Measurements from ENCODE around the gene CHST11.
A peak's percentile ranks its signal among the peaks of the same experiment; 100 is the strongest.
"Not testable (repeated sequence)": the region's sequence is repeated elsewhere in the genome, so short reads cannot be mapped to it uniquely, and the experiment has no call there.

Gene CHST11

DNA sequence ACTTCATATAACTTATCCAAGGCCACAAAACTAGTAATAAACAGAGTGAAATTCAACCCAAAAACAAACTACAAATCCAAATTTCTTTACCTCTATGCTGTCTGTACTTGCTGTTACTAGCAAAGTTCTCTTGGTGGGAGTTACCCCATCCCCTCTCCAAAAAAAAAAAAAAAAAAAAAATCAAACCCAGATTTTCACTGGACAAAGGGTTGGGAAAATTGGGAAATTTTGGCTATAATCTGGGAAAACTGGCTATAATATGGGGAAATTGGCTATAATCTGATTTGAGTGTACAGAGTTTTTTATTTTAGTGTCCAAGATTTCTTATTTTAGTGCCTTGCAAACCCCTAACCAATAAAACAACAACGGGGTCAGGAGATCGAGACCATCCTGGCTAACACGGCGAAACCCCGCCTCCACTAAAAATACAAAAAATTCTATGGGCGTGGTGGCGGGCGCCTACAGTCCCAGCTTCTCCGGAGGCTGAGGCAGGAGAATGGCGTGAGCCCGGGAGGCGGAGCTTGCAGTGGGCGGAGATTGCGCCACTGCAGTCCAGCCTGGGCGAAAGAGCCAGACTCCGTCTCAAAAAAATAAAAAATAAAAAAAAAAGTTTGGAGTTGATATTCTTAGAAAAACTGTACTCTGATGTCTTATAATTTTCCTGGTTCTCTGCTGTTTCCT lies 148.4 kb downstream of the CHST11 start:
- Mint-ChIP-seq H3K4me1 (peaks cover 60% of the 10 kb centered on the region), H3K27me3 (no peaks in the 10 kb centered on the region), H3K27ac (no peak overlapping the region), H3K4me3 (no peak overlapping the region), H3K36me3 (peaks cover 12% of the 10 kb centered on the region), H3K9me3 (no peaks in the 10 kb centered on the region)

DNA sequence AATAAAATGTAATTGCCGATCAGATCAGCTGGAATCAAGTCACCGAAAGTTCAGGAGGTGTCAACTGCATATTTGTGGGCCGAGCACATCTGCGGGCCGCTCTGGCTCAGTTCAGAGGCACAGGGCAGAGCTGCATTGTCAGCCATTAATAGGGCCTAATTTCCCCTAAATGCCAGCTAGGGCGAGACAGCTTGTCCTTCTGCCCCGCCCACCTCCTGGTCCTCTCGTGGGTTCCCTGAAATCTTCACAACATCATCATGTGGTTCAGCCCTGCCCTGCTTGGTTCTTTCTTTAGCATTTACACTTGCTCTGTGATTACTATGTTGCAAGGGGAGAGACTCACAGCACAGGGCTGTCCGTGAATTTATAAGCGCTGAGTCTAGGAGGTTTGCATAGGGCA lies 148.9 kb downstream of the CHST11 start:
- no peak overlapping the region for H3K4me3 Mint-ChIP-seq
- H3K4me1 Mint-ChIP-seq = peaks cover 57% of the 10 kb centered on the region
- peaks cover 10% of the 10 kb centered on the region for H3K36me3 Mint-ChIP-seq
- H3K27me3 Mint-ChIP-seq = no peaks in the 10 kb centered on the region
- no peaks in the 10 kb centered on the region for H3K9me3 Mint-ChIP-seq
- no peak overlapping the region for H3K27ac Mint-ChIP-seq

DNA sequence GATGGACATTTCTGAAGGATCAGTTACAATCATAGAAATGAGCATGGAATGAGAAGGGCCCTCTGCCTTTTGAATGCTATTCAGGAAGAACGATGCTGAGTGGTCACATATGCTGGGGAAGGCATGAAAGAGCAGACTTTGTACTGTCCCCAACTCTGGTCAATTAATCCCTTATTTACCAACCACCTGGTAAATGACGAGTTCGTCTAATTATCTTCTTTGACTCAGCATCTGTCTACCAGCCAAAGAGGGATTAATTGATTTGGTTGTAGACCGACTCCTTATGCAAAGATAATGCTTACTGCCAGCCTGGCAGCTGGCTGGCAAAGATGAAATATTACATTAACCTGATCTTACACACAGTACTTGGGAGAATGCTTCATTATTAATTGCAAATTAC lies 152.2 kb downstream of the CHST11 start:
- no peak overlapping the region for H3K4me3 Mint-ChIP-seq
- H3K27ac Mint-ChIP-seq = peak overlapping the region; percentile 7
- no peaks in the 10 kb centered on the region for H3K9me3 Mint-ChIP-seq
- H3K4me1 Mint-ChIP-seq = peaks cover 43% of the 10 kb centered on the region
- H3K36me3 Mint-ChIP-seq = peaks cover 8% of the 10 kb centered on the region
- no peaks in the 10 kb centered on the region for H3K27me3 Mint-ChIP-seq

DNA sequence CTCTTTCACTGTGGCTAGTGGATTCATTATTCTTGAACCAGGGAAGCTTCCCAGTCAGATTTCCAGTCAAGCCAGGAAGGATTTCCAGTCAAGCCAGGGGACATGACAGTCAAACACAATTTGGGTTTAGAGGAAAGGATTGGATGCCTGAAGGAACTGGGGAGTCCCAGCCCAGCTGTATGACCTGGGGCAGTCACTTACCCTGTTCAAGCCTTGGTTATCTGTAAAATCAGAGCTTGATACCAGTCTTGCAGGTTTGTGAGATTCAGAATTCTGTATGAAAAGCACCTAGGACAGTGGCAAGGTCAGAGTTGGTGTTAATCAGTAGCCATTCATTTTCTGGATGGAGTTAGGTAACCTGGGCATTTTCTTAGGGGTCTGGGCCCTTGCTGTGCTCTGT lies 152.7 kb downstream of the CHST11 start:
- peak overlapping the region; percentile 7 for H3K27ac Mint-ChIP-seq
- no peak overlapping the region for H3K4me3 Mint-ChIP-seq
- peaks cover 38% of the 10 kb centered on the region for H3K4me1 Mint-ChIP-seq
- H3K9me3 Mint-ChIP-seq = no peaks in the 10 kb centered on the region
- H3K27me3 Mint-ChIP-seq = no peaks in the 10 kb centered on the region
- peaks cover 8% of the 10 kb centered on the region for H3K36me3 Mint-ChIP-seq

DNA sequence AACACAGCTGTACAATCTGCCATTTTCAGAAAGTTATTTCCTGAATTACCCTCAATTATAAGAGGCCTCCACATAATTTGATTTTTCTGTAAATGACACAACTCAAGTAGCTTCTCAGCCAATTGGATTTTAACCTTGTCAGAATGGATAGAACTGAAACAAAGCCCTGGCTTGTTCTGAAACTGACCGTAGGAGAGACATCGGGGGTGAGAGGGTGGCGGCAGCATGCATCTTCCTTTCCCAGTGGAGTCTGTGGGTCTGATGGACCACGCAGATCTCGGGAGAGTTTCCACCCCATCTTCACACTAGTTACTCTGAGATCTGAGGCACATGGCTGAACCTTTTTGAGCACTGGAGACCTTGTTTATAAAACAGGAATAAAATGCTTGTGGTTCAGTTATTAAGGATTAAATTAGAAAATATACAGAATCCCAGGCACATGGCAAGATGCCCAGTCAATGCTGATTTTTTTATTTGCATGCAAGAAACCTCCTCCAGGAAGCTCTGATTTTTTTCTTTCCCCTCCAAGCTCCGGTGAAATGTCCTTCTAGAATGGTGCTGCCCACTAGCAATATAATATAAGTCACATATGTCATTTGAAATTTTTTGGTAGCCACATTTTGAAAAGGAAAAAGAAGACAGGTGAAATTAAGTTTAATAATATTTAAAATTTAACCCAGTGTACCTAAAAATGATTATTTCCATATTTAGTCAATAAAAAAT lies 153.9 kb downstream of the CHST11 start:
- Mint-ChIP-seq H3K9me3 (no peaks in the 10 kb centered on the region), H3K4me3 (no peak overlapping the region), H3K36me3 (peaks cover 8% of the 10 kb centered on the region), H3K4me1 (peaks cover 31% of the 10 kb centered on the region), H3K27me3 (no peaks in the 10 kb centered on the region), H3K27ac (no peak overlapping the region)

DNA sequence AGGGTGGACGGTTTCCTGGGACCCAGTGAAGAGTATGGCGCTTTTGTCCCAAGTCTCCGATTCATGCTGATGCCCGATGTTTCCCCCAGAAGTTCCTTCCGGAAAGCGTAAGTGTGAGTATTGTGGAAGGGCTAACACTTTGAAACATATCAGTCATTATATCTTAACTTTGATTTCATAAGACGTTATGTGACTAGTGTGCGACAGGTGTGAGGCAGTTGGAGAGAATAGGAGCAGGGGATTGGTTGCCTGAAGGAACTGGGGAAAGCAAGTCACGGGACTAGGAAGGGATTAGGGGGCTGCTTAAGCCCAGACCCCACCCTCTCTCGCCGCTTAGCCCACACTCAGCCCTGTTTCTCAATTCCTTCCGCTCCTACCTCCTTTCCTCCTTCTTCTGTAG lies 154.9 kb downstream of the CHST11 start:
- no peaks in the 10 kb centered on the region for H3K27me3 Mint-ChIP-seq
- H3K36me3 Mint-ChIP-seq = peaks cover 8% of the 10 kb centered on the region

DNA sequence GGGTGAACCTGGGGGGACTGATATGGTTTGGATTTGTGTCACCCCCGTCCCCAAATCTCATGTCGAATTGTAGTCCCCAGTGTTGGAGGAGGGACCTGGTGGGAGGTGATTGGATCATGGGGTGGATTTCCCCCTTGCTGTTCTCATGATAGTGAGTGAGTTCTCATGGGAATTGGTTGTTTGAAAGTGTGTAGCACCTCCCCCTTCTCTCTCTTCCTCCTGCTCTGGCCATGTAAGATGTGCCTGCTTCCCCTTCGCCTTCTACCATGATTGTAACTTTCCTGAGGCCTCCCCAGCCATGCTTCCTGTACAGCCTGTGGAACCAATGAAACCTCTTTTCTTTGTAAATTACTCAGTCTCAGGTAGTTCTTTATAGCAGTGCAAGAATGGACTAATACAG lies 156.6 kb downstream of the CHST11 start:
- not testable (repeated sequence) for H3K27ac Mint-ChIP-seq, H3K27me3 Mint-ChIP-seq, H3K9me3 Mint-ChIP-seq, H3K36me3 Mint-ChIP-seq, H3K4me3 Mint-ChIP-seq
- peaks cover 22% of the 10 kb centered on the region for H3K4me1 Mint-ChIP-seq

More for the DNA sequence above, 154.9 kb downstream of the CHST11 start:
- H3K4me1 Mint-ChIP-seq = peaks cover 30% of the 10 kb centered on the region
- no peak overlapping the region for H3K27ac Mint-ChIP-seq
- no peaks in the 10 kb centered on the region for H3K9me3 Mint-ChIP-seq
- H3K4me3 Mint-ChIP-seq = no peak overlapping the region

DNA sequence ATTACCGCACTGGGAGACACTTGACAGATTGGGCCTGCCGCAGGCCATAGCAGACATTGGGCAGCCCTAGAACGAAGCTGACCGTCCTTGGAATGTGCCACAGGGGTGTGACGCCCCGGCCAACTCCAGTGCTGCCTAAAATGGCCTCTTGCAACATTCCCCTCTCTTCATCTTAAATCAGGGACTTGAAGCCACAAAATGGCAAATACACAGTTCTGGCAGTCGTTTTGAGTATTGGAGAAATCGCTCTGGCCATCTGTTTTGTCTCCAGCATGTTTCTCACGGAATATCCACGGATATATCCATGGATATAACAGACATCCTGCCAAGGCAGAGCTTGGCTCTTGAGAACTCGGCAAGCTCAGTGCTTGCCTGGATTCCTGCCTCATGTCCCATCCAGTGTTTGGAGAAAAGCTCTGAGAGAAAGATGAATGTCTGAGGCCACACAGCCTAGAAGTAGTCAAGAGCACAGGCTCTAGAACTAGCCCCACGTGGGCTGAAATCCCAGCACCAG lies 158.4 kb downstream of the CHST11 start:
- Mint-ChIP-seq H3K36me3 (peaks cover 9% of the 10 kb centered on the region), H3K27ac (no peak overlapping the region), H3K4me3 (no peak overlapping the region), H3K4me1 (peaks cover 22% of the 10 kb centered on the region), H3K27me3 (no peaks in the 10 kb centered on the region), H3K9me3 (no peaks in the 10 kb centered on the region)

DNA sequence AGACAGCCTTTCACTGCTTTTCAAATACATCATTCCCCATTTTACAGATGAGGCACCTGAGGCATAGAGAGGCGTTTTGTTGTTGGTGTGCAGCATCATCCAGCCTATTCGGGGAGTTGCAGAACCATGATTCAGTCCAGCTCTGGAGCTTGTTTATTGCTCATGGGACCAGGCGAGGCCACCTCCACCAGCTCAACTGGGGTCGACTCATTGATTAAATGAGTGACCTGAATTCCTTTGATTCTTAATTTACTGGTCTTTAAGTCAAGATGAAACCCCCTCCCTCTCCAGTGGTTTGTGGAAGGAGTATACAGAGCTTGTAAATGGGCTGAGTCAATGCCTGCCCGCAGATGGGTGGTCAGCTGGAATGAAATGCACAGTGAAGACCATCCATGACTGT lies 161.9 kb downstream of the CHST11 start:
- Mint-ChIP-seq H3K36me3 (peaks cover 3% of the 10 kb centered on the region), H3K27me3 (no peaks in the 10 kb centered on the region), H3K4me1 (peaks cover 9% of the 10 kb centered on the region), H3K9me3 (no peaks in the 10 kb centered on the region), H3K27ac (no peak overlapping the region), H3K4me3 (no peak overlapping the region)

DNA sequence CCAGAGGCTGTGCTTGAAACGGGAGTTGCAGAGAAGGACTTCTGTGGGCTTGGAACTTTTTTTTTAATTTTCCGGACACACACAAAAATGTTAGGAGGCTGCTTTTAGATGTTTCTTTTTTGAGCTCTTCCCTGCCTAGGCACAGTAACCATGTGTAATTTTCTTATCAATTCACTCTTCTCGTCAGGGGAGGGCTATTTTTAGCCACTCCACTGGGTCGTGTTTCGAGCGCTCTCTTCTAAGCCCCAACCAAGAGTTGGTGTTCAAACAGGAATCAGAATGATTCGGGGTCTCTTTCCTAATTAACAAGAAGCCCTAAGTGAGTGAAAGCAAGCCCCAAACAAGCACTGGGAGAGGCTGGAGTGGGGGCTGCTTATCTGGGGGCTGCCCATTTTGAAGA lies 162.6 kb downstream of the CHST11 start:
- Mint-ChIP-seq H3K27me3 (no peaks in the 10 kb centered on the region), H3K36me3 (peaks cover 3% of the 10 kb centered on the region), H3K9me3 (no peaks in the 10 kb centered on the region), H3K4me1 (peaks cover 13% of the 10 kb centered on the region), H3K27ac (peak overlapping the region; percentile 17), H3K4me3 (no peak overlapping the region)

DNA sequence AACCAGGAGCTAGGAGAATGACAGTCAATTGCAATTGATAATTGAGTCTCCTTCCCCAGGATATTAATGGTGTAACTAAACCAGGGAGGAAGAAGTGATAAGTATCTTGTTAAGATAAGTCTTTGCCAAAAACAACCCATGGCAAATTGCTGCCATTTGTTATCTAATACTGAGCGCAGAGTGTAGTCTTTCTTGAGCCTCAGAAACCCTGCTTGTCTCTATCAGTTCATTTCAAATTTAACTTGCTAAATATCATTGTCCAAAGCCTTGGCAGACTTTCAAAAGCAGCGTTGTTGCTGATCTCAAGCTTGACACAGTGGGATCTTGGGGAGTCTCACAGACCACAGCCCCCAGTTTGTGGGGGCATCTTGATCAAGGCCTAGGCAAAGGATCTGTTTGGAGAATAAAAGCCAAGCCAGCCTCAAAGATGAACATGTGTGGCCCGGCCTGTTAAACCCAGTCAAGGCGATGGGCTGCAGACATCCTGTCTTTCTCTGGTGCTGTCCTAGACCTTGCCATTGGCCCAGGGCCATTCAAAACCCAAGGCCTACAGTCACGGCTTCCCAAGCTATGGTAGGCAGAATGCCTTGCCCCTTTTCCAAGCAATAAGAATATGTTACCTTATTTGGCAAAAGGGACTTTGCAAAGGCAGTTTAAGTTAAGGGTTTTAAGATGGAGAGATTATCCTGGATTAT lies 164.2 kb downstream of the CHST11 start:
- H3K4me1 Mint-ChIP-seq = peaks cover 15% of the 10 kb centered on the region
- H3K27ac Mint-ChIP-seq = no peak overlapping the region
- H3K36me3 Mint-ChIP-seq = peaks cover 3% of the 10 kb centered on the region
- no peaks in the 10 kb centered on the region for H3K27me3 Mint-ChIP-seq
- no peaks in the 10 kb centered on the region for H3K9me3 Mint-ChIP-seq
- H3K4me3 Mint-ChIP-seq = no peak overlapping the region

DNA sequence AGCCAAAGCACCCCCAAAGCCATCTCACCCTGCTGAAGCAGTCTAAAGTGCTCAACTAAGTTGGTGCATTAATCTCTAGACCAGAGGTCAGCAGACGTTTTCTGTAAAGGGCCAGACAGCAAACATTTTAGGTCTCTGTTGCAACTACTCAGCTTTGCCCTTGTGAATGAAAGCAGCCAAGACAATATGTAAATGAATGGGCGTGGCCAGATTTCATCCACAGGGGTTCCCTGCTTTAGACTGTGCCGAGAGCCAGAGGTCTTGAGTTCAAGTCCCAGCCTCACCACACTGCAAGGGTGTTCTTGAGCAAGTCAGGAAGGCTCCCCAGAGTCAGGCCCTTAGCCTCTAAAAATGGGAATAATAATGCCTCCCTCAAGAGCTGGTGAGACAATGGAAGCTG lies 166.2 kb downstream of the CHST11 start:
- no peak overlapping the region for H3K4me3 Mint-ChIP-seq
- H3K36me3 Mint-ChIP-seq = peaks cover 3% of the 10 kb centered on the region
- no peak overlapping the region for H3K27ac Mint-ChIP-seq
- H3K27me3 Mint-ChIP-seq = no peaks in the 10 kb centered on the region
- no peaks in the 10 kb centered on the region for H3K9me3 Mint-ChIP-seq
- peaks cover 15% of the 10 kb centered on the region for H3K4me1 Mint-ChIP-seq

DNA sequence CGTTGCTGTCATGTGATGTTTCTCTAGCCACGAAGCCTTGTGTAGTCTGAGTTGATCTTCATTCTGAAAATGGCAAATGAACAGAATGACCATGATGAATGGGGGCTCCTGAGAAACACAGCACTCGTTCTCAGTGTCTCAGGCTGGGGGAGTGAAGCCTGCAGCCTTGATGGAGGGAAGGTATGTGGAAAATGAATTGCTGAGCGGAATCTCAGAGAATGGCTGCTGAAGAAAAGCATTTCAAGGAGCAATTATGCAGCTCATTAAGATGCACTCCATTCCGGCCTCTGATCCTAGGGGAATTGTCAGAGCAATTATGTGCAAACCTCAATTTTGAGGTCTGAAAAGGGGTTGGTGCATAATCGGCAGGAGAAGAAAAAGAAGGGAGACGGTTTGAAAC lies 167.1 kb downstream of the CHST11 start:
- Mint-ChIP-seq H3K9me3 (no peaks in the 10 kb centered on the region), H3K27ac (peak overlapping the region; percentile 10), H3K27me3 (no peaks in the 10 kb centered on the region), H3K36me3 (peaks cover 3% of the 10 kb centered on the region), H3K4me1 (peaks cover 11% of the 10 kb centered on the region), H3K4me3 (no peak overlapping the region)

DNA sequence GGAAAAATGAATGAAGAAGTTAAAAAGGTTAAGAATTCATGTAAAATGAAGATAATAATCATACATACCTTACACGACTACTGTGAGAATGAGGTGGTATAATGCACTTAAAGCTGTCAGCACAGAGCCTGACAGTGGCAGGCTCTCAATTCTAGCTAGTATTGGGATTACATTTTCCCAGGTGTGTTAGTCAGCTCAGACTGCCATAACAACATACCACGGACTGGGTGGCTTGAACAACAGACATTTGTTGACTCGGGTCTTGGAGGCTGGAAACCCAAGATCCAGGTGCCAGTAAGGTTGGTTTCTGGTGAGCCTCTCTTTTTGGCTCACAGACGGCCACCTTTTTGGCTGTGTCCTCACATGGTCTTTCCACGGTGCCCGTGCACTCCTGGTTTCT lies 167.8 kb downstream of the CHST11 start:
- no peak overlapping the region for H3K4me3 Mint-ChIP-seq
- H3K9me3 Mint-ChIP-seq = no peaks in the 10 kb centered on the region
- H3K36me3 Mint-ChIP-seq = peaks cover 3% of the 10 kb centered on the region
- no peak overlapping the region for H3K27ac Mint-ChIP-seq
- no peaks in the 10 kb centered on the region for H3K27me3 Mint-ChIP-seq
- H3K4me1 Mint-ChIP-seq = peaks cover 11% of the 10 kb centered on the region

DNA sequence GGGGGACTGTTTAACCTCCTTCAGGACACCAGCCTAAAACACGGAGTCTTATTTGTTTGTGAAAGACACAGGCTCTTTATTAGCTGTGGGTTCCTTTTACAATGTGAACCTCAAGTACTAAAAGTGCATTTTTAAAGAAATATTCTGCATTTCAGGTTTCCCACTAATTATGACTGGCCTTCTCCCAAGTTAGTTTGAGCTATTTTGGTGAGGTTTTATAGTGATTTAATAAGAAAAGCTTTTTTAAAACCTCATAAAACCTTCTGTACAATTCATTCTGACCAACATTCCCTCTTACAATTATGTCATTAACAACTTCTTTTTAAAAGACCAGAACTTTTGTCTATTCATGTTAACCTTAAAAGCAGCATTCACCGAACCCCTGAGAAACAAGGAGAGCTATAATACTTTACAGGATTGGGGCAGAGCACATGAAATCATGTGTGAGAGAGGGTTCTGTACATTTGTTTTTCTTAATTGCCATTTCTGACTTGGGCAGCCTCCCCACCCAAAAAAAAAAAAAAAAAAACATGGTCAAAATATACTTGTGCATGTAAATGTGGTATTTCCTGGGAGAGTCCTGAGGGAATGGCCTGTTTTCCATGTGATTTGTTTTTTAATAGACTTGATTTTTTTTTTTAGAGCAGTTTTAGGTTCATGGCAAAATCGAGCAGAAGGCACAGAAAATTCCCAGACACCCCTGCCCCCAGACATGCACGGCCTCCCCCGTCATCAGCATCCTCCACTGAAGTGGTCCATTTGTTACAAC lies 169.5 kb downstream of the CHST11 start:
- Mint-ChIP-seq H3K4me1 (peaks cover 11% of the 10 kb centered on the region), H3K9me3 (no peaks in the 10 kb centered on the region), H3K27ac (peak overlapping the region; percentile 77), H3K36me3 (peaks cover 2% of the 10 kb centered on the region), H3K4me3 (no peak overlapping the region), H3K27me3 (no peaks in the 10 kb centered on the region)

Measured in activated naive CD4-positive, alpha-beta T cell treated with anti-CD3 and anti-CD28 coated beads, Interleukin-2, amount 50 U/mL, for 24 hours (primary cell).